Measurements from ENCODE around the gene TMEM117. TPM values are rescaled to one million over a fixed set of nuclear protein-coding genes. Genes with fewer than 3 reads are reported as not detected.
"Not testable (repeated sequence)": the region's sequence is repeated elsewhere in the genome, so short reads cannot be mapped to it uniquely, and the experiment has no call there.

Gene TMEM117
- total RNA-seq, 6 experiments from 2014 or later: 2.4 to 15.3 (median 3.1) TPM

DNA sequence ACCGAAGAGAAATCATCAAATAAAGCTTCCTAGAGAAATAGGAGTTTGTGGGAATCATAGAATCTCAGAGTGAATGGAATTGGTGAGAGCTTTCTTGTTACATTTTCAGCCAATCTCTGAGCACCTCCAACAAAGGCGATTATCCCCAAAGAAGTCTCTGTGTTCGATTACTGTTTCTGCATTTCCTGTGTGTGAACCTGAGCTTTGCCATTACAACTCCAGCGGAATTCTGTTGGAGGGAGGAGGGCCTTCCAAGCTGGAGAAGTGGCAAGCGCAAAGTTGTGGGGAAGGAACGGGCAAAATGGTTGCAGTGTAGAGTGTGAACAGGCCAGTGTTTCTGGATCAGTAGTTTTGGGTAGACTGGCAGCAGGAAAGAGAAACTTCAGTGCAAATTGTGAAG is 23.1 kb downstream of the TMEM117 start:
- TF ChIP-seq, protein P1, sequence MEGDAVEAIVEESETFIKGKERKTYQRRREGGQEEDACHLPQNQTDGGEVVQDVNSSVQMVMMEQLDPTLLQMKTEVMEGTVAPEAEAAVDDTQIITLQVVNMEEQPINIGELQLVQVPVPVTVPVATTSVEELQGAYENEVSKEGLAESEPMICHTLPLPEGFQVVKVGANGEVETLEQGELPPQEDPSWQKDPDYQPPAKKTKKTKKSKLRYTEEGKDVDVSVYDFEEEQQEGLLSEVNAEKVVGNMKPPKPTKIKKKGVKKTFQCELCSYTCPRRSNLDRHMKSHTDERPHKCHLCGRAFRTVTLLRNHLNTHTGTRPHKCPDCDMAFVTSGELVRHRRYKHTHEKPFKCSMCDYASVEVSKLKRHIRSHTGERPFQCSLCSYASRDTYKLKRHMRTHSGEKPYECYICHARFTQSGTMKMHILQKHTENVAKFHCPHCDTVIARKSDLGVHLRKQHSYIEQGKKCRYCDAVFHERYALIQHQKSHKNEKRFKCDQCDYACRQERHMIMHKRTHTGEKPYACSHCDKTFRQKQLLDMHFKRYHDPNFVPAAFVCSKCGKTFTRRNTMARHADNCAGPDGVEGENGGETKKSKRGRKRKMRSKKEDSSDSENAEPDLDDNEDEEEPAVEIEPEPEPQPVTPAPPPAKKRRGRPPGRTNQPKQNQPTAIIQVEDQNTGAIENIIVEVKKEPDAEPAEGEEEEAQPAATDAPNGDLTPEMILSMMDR (IDR thresholded peaks at IDR 0.05): no peak
- TF ChIP-seq POLR2A (IDR thresholded peaks at IDR 0.05): no peak
- Histone ChIP-seq H3K4me1 (no peaks in the 10 kb centered on the region), H3K4me3 (no peak overlapping the region), H3K9me3 (no peaks in the 10 kb centered on the region), H3K27ac (no peak overlapping the region), H3K27me3 (no peaks in the 10 kb centered on the region), H3K36me3 (no peaks in the 10 kb centered on the region)
- ATAC-seq: no peak
- no peak for DNase-seq
- WGBS (ENCODE audit: insufficient coverage, low coverage, low lambda C conversion rate, missing lambda C conversion rate): 96% methylated on average over 4 of the region's 6 CpGs
- intact Hi-C loops (cut with DNase I): no loop called here

DNA sequence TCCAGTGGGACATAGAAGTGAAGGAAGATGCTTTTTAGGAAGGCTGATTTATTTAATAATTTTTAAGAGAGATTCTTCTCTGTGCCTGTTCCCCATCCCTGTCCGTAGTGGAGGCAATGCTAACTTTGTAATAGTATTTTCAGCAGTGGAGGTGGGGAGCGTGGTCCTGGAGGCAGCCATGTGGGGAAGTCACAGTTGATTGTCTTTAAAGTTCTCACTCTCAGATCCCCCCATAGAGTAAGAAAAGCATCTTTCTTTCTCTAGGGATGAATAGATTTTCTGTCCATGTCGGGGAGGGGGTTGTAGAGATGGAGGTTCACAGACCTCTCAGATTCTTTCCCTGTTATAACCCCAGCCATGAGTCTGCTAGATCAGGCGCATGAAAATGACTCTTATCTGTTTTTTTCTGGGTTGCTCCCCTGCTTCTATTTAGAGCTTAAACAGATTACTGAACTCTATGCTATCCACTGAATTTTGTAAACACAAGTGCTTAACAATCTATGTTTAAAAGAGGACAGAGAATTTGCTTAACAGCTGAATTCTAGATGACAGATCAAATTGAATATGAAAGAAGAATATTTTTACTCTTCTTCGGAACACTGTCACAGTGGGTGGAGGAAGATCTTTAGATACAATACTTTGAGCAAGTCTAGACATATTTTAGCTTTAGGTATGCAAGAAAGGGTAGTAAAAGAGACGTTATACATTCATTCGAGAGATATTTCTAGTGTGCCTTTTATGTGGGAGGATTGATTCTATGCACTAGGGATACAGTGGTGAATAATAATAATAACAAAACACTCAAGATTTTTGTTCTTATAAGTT is 25.3 kb downstream of the TMEM117 start:
- TF ChIP-seq, protein P1 (IDR thresholded peaks at IDR 0.05): no peak
- TF ChIP-seq POLR2A (IDR thresholded peaks at IDR 0.05): no peak
- Histone ChIP-seq H3K9me3 (no peaks in the 10 kb centered on the region), H3K36me3 (no peaks in the 10 kb centered on the region), H3K27me3 (no peaks in the 10 kb centered on the region), H3K4me1 (no peaks in the 10 kb centered on the region), H3K27ac (no peak overlapping the region), H3K4me3 (no peak overlapping the region)
- 71% methylated on average over 6 of the region's 7 CpGs for WGBS (ENCODE audit: insufficient coverage, low coverage, low lambda C conversion rate, missing lambda C conversion rate)
- no peak for ATAC-seq
- intact Hi-C loops (cut with DNase I): no loop called here
- DNase-seq: no peak

DNA sequence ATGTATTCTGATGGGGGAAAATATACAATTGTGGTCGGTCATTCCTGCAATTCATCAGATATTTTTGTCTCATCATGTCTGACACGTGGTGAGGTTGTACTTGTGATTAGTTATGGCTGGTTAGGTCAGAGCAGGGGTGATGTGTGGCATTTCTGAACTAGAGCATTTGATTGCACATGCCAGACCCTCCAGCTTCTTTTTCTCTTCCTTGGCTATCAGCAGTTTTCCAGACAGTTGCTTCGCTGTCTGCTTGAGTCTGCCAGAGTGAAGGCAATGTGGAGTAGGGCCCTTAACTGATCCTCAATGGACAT is 25.9 kb downstream of the TMEM117 start:
- no peak for TF ChIP-seq POLR2A (IDR thresholded peaks at IDR 0.05)
- TF ChIP-seq, protein P1 (IDR thresholded peaks at IDR 0.05): no peak
- Histone ChIP-seq H3K9me3 (no peaks in the 10 kb centered on the region), H3K27ac (no peak overlapping the region), H3K27me3 (no peaks in the 10 kb centered on the region), H3K4me1 (no peaks in the 10 kb centered on the region), H3K4me3 (no peak overlapping the region), H3K36me3 (no peaks in the 10 kb centered on the region)
- 70% methylated on average over 3 of the region's 3 CpGs for WGBS (ENCODE audit: insufficient coverage, low coverage, low lambda C conversion rate, missing lambda C conversion rate)
- ATAC-seq (no peak), DNase-seq (no peak)
- intact Hi-C loops (cut with DNase I): no loop called here

DNA sequence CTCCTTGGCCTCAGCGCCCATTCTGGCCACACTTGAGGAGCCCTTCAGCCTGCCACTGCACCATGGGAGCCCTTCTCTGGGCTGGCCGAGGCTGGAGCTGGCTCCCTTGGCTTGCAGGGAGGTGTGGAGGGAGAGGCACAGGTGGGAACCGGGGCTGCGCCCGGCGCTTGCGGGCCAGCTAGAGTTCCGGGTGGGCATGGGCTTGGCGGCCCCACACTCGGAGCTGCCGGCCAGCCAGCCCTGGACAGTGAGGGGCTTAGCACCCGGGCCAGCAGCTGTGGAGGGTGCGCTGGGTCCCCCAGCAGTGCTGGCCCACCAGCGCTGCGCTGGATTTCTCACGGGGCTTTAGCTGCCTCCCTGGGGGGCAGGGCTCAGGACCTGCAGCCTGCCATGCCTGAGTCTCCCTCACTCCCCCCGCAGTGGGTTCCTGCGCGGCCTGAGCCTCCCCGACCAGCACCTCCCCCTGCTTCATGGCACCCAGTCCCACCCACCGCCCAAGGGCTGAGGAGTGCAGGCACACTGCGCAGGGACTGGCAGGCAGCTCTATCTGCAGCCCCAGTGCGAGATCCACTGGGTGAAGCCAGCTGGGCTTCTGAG is 28.0 kb downstream of the TMEM117 start:
- no peaks in the 10 kb centered on the region for H3K4me1 ChIP-seq
- H3K9me3 ChIP-seq: no peaks in the 10 kb centered on the region
- TF ChIP-seq POLR2A (IDR thresholded peaks at IDR 0.05): no peak
- TF ChIP-seq, protein P1 (IDR thresholded peaks at IDR 0.05): no peak
- ATAC-seq (no peak), DNase-seq (peak in 2 of 3 donors; percentile 17 to 48)
- H3K36me3 ChIP-seq: no peaks in the 10 kb centered on the region
- H3K4me3 ChIP-seq: no peak overlapping the region
- intact Hi-C loops (cut with DNase I): no loop called here
- WGBS (ENCODE audit: insufficient coverage, low coverage, low lambda C conversion rate, missing lambda C conversion rate): 100% methylated on average over 3 of the region's 23 CpGs
- no peak overlapping the region for H3K27ac ChIP-seq
- H3K27me3 ChIP-seq: no peaks in the 10 kb centered on the region

DNA sequence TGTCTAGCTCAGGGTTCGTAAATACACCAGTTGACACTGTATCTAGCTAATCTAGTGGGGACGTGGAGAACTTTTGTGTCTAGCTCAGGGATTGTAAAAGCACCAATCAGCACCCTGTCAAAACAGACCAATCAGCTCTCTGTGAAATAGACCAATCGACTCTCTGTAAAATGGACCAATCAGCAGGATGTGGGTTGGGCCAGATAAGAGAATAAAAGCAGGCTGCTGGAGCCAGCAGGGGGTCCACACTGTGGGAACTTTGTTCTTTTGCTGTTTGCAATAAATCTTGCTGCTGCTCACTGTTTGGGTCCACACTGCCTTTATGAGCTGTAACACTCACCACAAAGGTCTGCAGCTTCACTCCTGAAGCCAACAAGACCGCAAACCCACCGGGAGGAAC is 28.7 kb downstream of the TMEM117 start:
- H3K36me3 ChIP-seq; H3K9me3 ChIP-seq; ATAC-seq; DNase-seq; H3K4me1 ChIP-seq; H3K27me3 ChIP-seq; H3K27ac ChIP-seq; intact Hi-C loops (cut with DNase I); H3K4me3 ChIP-seq: not testable (repeated sequence)
- 97% methylated on average over 4 of the region's 5 CpGs for WGBS (ENCODE audit: insufficient coverage, low coverage, low lambda C conversion rate, missing lambda C conversion rate)
